ENCODE measurements around the gene TMEM235. TPM values are rescaled to one million over a fixed set of nuclear protein-coding genes. Genes with fewer than 3 reads are reported as not detected.

TMEM235 gene
- total RNA-seq, 4 donors from 2014 or later = not detected

- no peak for DNase-seq (ENCODE audit: low spot score)
- TF ChIP-seq CTCF (IDR thresholded peaks at IDR 0.05) = no peak
- no peak for ATAC-seq (ENCODE audit: low FRiP score)
Observed at GRCh38 chr17:78226759-78227454, 4.5 kb upstream of the TMEM235 start.

GRCh38 chr17:78227455-78227916, 3.9 kb upstream of the TMEM235 start:
- DNase-seq (ENCODE audit: low spot score) (no peak), ATAC-seq (ENCODE audit: low FRiP score) (peak; percentile 46)
- no peak for TF ChIP-seq CTCF (IDR thresholded peaks at IDR 0.05)

- no peak for ATAC-seq (ENCODE audit: low FRiP score)
- no peak for DNase-seq (ENCODE audit: low spot score)
- TF ChIP-seq CTCF (IDR thresholded peaks at IDR 0.05) = no peak
Observed at GRCh38 chr17:78228176-78228575, 3.3 kb upstream of the TMEM235 start.

- ATAC-seq (ENCODE audit: low FRiP score) = no peak
- no peak for TF ChIP-seq CTCF (IDR thresholded peaks at IDR 0.05)
- DNase-seq (ENCODE audit: low spot score) = no peak
Observed at GRCh38 chr17:78230252-78230962, 1.0 kb upstream of the TMEM235 start.

GRCh38 chr17:78231991-78232858, 794 bp downstream of the TMEM235 start:
- no peak for DNase-seq (ENCODE audit: low spot score)
- TF ChIP-seq CTCF (IDR thresholded peaks at IDR 0.05) = no peak
- no peak for ATAC-seq (ENCODE audit: low FRiP score)

- DNase-seq (ENCODE audit: low spot score) (no peak), ATAC-seq (ENCODE audit: low FRiP score) (no peak)
- no peak for TF ChIP-seq CTCF (IDR thresholded peaks at IDR 0.05)
Observed at GRCh38 chr17:78232859-78233173, 1.4 kb downstream of the TMEM235 start.

Data from omental fat pad (tissue), 4 donors.